GM19372 (cell line): ENCODE measurements around the gene VCL.
"Not testable (repeated sequence)": the region's sequence is repeated elsewhere in the genome, so short reads cannot be mapped to it uniquely, and the experiment has no call there.

Experiments
- ATAC-seq: cut with Tn5 transposase; IDR thresholded peaks from one replicate; pipeline ENCODE4 v1.9.1; 2021; ENCODE audit warnings: mild to moderate bottlenecking, low read depth, moderate library complexity; ENCODE audit not compliant: unreplicated experiment

The VCL gene

GRCh38 chr10:73997787-73998622 lies at the start of gene VCL:
Gene VCL (plus strand): TSS chr10:73998116. CDS start chr10:73998208, 92 bp downstream.
- ATAC-seq = peak; percentile 99

- no peak for ATAC-seq
Observed at GRCh38 chr10:73948947-73949633, 48.8 kb upstream of the VCL start.

- ATAC-seq = no peak
Observed at GRCh38 chr10:73950155-73950948, 47.6 kb upstream of the VCL start.

GRCh38 chr10:73953665-73954064 lies 44.3 kb upstream of the VCL start:
- no peak for ATAC-seq

- no peak for ATAC-seq
Observed at GRCh38 chr10:73954737-73955136, 43.2 kb upstream of the VCL start.

GRCh38 chr10:73955719-73956118 lies 42.2 kb upstream of the VCL start:
- no peak for ATAC-seq

- peak; percentile 56 for ATAC-seq
Observed at GRCh38 chr10:73956476-73957359, 41.2 kb upstream of the VCL start.

- no peak for ATAC-seq
Observed at GRCh38 chr10:73959484-73960243, 38.3 kb upstream of the VCL start.

- ATAC-seq = no peak
Observed at GRCh38 chr10:73962386-73962785, 35.5 kb upstream of the VCL start.

GRCh38 chr10:73963533-73963932 lies 34.4 kb upstream of the VCL start:
- ATAC-seq = not testable (repeated sequence)

- ATAC-seq = no peak
Observed at GRCh38 chr10:73964743-73965142, 33.2 kb upstream of the VCL start.

- ATAC-seq = not testable (repeated sequence)
Observed at GRCh38 chr10:73965267-73965889, 32.5 kb upstream of the VCL start.

GRCh38 chr10:73965890-73966768 lies 31.8 kb upstream of the VCL start:
- no peak for ATAC-seq

- no peak for ATAC-seq
Observed at GRCh38 chr10:73967022-73967429, 30.9 kb upstream of the VCL start.

GRCh38 chr10:73967544-73967943 lies 30.4 kb upstream of the VCL start:
- no peak for ATAC-seq

GRCh38 chr10:73968098-73968521 lies 29.8 kb upstream of the VCL start:
- no peak for ATAC-seq

- no peak for ATAC-seq
Observed at GRCh38 chr10:73969224-73969841, 28.6 kb upstream of the VCL start.
